ENCODE results near the gene LAMP1. TPM values are rescaled to one million over a fixed set of nuclear protein-coding genes. Genes with fewer than 3 reads are reported as not detected.

LAMP1 gene
- total RNA-seq, 2 experiments from 2014 or later = 12.2 to 24.6 TPM

DNA sequence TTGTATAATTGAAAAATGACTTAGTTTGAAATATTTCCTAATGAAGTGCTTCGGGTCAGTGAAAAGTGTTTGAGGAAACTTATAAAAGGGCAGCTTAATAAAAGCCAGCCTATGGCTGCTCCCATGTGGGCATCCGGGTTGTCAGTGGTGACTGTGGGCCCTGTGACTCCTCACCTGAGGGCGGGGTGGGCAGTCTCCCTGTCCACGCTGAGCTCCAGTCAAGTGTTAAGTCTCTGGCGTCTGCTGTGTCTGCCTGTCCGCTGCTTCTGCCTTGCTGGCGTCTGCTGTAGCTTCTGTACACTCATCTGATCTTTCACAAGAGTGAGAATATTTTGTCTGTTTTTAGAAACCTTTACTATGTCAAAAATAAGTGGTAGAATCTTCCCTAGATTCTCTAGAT, 7.1 kb downstream of the LAMP1 start:
- Histone ChIP-seq H3K4me1 (ENCODE audit: insufficient read depth, low read length, poor library complexity, severe bottlenecking) (no peaks in the 10 kb centered on the region), H3K27ac (ENCODE audit: low read depth, low read length, poor library complexity, severe bottlenecking) (no peak overlapping the region), H3K36me3 (ENCODE audit: insufficient read depth, low read length) (peaks cover 1% of the 10 kb centered on the region), H3K79me2 (ENCODE audit: insufficient read depth, low read depth, low read length) (peaks cover 10% of the 10 kb centered on the region), H3K9me3 (ENCODE audit: low read length) (no peaks in the 10 kb centered on the region), H2AFZ (ENCODE audit: low read length) (no peak overlapping the region), H3K4me2 (ENCODE audit: low read length) (no peak overlapping the region), H3K9me2 (ENCODE audit: insufficient read depth, low read length) (no peaks in the 10 kb centered on the region), H3K4me3 (ENCODE audit: low read depth, low read length, poor library complexity, severe bottlenecking) (no peak overlapping the region), H4K20me1 (ENCODE audit: insufficient read depth, low read length) (no peaks in the 10 kb centered on the region)
- intact Hi-C loops (cut with micrococcal nuclease; ENCODE audit: unreplicated experiment) = no loop called here
- no peak for DNase-seq (ENCODE audit: low spot score)
- BruUV-seq (replicated peaks) = no TSS peak
- CTCF ChIA-PET (ENCODE audit: unreplicated experiment) = no interaction called here
- POLR2A ChIA-PET = no interaction called here
- TF ChIP-seq EZH2phosphoT487 (IDR thresholded peaks at IDR 0.05; ENCODE audit: borderline replicate concordance, low read depth, low read length) = no peak
- TF ChIP-seq, protein P1, sequence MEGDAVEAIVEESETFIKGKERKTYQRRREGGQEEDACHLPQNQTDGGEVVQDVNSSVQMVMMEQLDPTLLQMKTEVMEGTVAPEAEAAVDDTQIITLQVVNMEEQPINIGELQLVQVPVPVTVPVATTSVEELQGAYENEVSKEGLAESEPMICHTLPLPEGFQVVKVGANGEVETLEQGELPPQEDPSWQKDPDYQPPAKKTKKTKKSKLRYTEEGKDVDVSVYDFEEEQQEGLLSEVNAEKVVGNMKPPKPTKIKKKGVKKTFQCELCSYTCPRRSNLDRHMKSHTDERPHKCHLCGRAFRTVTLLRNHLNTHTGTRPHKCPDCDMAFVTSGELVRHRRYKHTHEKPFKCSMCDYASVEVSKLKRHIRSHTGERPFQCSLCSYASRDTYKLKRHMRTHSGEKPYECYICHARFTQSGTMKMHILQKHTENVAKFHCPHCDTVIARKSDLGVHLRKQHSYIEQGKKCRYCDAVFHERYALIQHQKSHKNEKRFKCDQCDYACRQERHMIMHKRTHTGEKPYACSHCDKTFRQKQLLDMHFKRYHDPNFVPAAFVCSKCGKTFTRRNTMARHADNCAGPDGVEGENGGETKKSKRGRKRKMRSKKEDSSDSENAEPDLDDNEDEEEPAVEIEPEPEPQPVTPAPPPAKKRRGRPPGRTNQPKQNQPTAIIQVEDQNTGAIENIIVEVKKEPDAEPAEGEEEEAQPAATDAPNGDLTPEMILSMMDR (conservative IDR thresholded peaks at IDR 0.05; ENCODE audit: low read length) = no peak

DNA sequence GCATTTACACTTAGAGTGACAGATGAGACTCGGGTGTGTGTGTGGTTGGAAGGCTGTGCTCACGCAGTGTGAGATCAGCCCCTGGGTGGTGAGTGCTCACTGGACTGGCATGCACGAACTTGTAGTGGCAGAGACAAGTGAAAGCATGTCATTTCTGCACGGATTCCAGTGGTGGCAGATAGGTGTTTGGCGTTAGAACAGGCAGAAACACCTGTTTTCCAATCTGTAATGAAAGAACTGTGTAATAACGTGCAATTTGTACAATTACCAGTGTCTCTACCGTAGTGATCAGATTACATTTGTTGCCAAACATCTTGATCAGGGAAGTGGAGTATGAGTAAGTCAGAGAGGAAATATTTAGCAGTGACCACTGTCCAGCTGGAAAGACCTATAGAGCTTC, 8.2 kb downstream of the LAMP1 start:
- no peaks in the 10 kb centered on the region for H3K4me1 ChIP-seq (ENCODE audit: insufficient read depth, low read length, poor library complexity, severe bottlenecking)
- H3K4me3 ChIP-seq (ENCODE audit: low read depth, low read length, poor library complexity, severe bottlenecking) = no peak overlapping the region
- BruUV-seq (replicated peaks) = no TSS peak
- no peaks in the 10 kb centered on the region for H4K20me1 ChIP-seq (ENCODE audit: insufficient read depth, low read length)
- intact Hi-C loops (cut with micrococcal nuclease; ENCODE audit: unreplicated experiment) = no loop called here
- no peak overlapping the region for H3K27ac ChIP-seq (ENCODE audit: low read depth, low read length, poor library complexity, severe bottlenecking)
- H2AFZ ChIP-seq (ENCODE audit: low read length) = no peak overlapping the region
- POLR2A ChIA-PET = no interaction called here
- peaks cover 9% of the 10 kb centered on the region for H3K36me3 ChIP-seq (ENCODE audit: insufficient read depth, low read length)
- CTCF ChIA-PET (ENCODE audit: unreplicated experiment) = no interaction called here
- no peaks in the 10 kb centered on the region; the same call in 1 of the 2 replicates for H3K79me2 ChIP-seq (ENCODE audit: insufficient read depth, low read depth, low read length)
- H3K9me2 ChIP-seq (ENCODE audit: insufficient read depth, low read length) = no peaks in the 10 kb centered on the region
- no peak overlapping the region for H3K4me2 ChIP-seq (ENCODE audit: low read length)
- TF ChIP-seq, protein P1 (conservative IDR thresholded peaks at IDR 0.05; ENCODE audit: low read length) = no peak
- TF ChIP-seq EZH2phosphoT487 (IDR thresholded peaks at IDR 0.05; ENCODE audit: borderline replicate concordance, low read depth, low read length) = no peak
- no peaks in the 10 kb centered on the region for H3K9me3 ChIP-seq (ENCODE audit: low read length)
- DNase-seq (ENCODE audit: low spot score) = no peak

DNA sequence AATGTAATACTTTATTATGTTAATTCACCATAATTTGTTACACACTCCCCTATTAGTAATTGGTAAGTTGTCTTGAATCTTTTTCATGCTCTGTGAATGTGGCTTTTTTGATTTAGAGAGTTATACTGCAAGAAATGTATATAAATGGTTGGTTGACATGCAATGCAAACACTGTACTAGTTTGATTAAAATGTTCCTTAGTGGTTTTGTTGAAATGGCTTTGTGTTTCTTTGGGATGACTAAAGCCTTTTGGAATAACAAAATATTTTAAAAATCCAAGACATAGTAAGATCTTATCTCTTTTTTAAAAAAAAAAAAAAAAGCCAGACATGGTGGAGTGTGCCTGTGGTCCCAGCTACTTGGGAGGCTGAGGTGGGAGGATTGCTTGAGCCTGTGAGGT, 10.5 kb downstream of the LAMP1 start:
- Histone ChIP-seq H3K36me3 (ENCODE audit: insufficient read depth, low read length) (peaks cover 17% of the 10 kb centered on the region), H3K27ac (ENCODE audit: low read depth, low read length, poor library complexity, severe bottlenecking) (no peak overlapping the region), H3K79me2 (ENCODE audit: insufficient read depth, low read depth, low read length) (no peaks in the 10 kb centered on the region), H4K20me1 (ENCODE audit: insufficient read depth, low read length) (no peaks in the 10 kb centered on the region), H3K4me2 (ENCODE audit: low read length) (no peak overlapping the region), H3K9me2 (ENCODE audit: insufficient read depth, low read length) (no peaks in the 10 kb centered on the region), H3K4me3 (ENCODE audit: low read depth, low read length, poor library complexity, severe bottlenecking) (no peak overlapping the region), H3K4me1 (ENCODE audit: insufficient read depth, low read length, poor library complexity, severe bottlenecking) (no peaks in the 10 kb centered on the region), H3K9me3 (ENCODE audit: low read length) (no peaks in the 10 kb centered on the region), H2AFZ (ENCODE audit: low read length) (no peak overlapping the region)
- ChIA-PET CTCF (ENCODE audit: unreplicated experiment) (no interaction called here), POLR2A (no interaction called here)
- no peak for DNase-seq (ENCODE audit: low spot score)
- no peak for TF ChIP-seq EZH2phosphoT487 (IDR thresholded peaks at IDR 0.05; ENCODE audit: borderline replicate concordance, low read depth, low read length)
- no TSS peak for BruUV-seq (replicated peaks)
- intact Hi-C loops (cut with micrococcal nuclease; ENCODE audit: unreplicated experiment) = no loop called here

Measured in OCI-LY7 (cell line).